ENCODE data around the gene ITPRID1.

Gene ITPRID1

DNA sequence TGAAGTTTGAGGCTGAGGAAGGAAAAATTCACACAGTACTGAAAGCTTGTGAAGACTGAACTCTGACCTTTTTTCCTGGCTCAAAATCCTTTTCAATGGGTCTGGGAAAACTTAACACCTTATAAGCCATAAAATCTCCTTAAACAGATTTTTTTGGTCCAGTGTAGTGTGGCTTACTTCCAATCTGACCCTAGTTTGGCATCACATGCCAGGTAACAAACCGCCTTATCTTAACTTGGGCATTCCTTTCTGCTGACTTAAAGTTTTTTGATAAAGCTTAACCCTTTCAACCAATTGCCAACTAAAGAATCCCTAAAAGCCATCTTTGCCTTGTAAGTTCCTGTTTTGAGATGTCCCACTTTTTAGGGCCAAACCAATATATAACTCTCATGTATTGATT lies 13.2 kb upstream of the ITPRID1 start:
- Histone ChIP-seq H3K9ac (ENCODE audit: low read depth, low read length, poor library complexity, severe bottlenecking) (no peak overlapping the region), H3F3A (ENCODE audit: low read depth) (no peaks in the 10 kb centered on the region), H4K20me1 (ENCODE audit: insufficient read depth, low read length, poor library complexity, severe bottlenecking) (no peaks in the 10 kb centered on the region), H3K4me1 (ENCODE audit: insufficient read depth, low read length, poor library complexity, severe bottlenecking) (no peaks in the 10 kb centered on the region), H3K9me3 (ENCODE audit: insufficient read depth, low read depth, low read length) (no peaks in the 10 kb centered on the region), H3K9me2 (replicated peaks; ENCODE audit: low read depth, low read length) (no peaks in the 10 kb centered on the region), H3K36me3 (ENCODE audit: insufficient read depth, low read length) (no peaks in the 10 kb centered on the region), H3K4me2 (ENCODE audit: low read depth, low read length, poor library complexity, severe bottlenecking) (no peak overlapping the region), H3K4me3 (ENCODE audit: low read length, poor library complexity, severe bottlenecking) (no peak overlapping the region), H3K27me3 (ENCODE audit: insufficient read depth, low read length, poor library complexity, severe bottlenecking) (no peaks in the 10 kb centered on the region), H2AFZ (ENCODE audit: low read length) (no peak overlapping the region), H3K79me2 (ENCODE audit: insufficient read depth, low read length) (no peaks in the 10 kb centered on the region)
- TF ChIP-seq EZH2phosphoT487 (IDR thresholded peaks at IDR 0.05; ENCODE audit: borderline replicate concordance) = no peak
- TF ChIP-seq, protein P1, sequence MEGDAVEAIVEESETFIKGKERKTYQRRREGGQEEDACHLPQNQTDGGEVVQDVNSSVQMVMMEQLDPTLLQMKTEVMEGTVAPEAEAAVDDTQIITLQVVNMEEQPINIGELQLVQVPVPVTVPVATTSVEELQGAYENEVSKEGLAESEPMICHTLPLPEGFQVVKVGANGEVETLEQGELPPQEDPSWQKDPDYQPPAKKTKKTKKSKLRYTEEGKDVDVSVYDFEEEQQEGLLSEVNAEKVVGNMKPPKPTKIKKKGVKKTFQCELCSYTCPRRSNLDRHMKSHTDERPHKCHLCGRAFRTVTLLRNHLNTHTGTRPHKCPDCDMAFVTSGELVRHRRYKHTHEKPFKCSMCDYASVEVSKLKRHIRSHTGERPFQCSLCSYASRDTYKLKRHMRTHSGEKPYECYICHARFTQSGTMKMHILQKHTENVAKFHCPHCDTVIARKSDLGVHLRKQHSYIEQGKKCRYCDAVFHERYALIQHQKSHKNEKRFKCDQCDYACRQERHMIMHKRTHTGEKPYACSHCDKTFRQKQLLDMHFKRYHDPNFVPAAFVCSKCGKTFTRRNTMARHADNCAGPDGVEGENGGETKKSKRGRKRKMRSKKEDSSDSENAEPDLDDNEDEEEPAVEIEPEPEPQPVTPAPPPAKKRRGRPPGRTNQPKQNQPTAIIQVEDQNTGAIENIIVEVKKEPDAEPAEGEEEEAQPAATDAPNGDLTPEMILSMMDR (conservative IDR thresholded peaks at IDR 0.05; ENCODE audit: low read length) = no peak

DNA sequence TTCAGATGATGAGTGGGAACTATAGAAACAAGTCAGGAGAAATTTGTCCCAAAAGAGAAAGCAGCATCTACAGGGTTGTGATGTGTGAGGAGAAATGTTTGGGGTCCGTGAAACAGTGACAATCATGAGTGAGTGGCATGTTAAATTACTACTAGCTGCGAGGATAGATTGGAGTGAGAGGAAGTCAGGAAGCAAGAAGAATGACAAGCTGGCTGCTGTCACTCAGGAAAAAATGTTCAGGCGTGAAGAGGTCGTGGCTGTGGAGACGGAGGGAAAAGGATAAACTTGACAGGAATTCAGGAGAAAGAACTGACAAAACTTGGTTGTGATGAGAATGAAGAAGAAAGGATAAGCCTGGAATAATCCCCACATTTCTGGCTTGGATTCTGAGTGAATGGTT lies 5.1 kb upstream of the ITPRID1 start:
- H3K4me2 ChIP-seq (ENCODE audit: low read depth, low read length, poor library complexity, severe bottlenecking) = no peak overlapping the region
- H4K20me1 ChIP-seq (ENCODE audit: insufficient read depth, low read length, poor library complexity, severe bottlenecking) = no peaks in the 10 kb centered on the region
- H3K4me1 ChIP-seq (ENCODE audit: insufficient read depth, low read length, poor library complexity, severe bottlenecking) = no peaks in the 10 kb centered on the region
- H2AFZ ChIP-seq (ENCODE audit: low read length) = no peak overlapping the region
- H3K79me2 ChIP-seq (ENCODE audit: insufficient read depth, low read length) = no peaks in the 10 kb centered on the region
- TF ChIP-seq, protein P1 (conservative IDR thresholded peaks at IDR 0.05; ENCODE audit: low read length) = no peak
- no peak for TF ChIP-seq EZH2phosphoT487 (IDR thresholded peaks at IDR 0.05; ENCODE audit: borderline replicate concordance)
- H3K9ac ChIP-seq (ENCODE audit: low read depth, low read length, poor library complexity, severe bottlenecking) = no peak overlapping the region
- no peaks in the 10 kb centered on the region for H3F3A ChIP-seq (ENCODE audit: low read depth)
- H3K27me3 ChIP-seq (ENCODE audit: insufficient read depth, low read length, poor library complexity, severe bottlenecking) = no peaks in the 10 kb centered on the region
- H3K36me3 ChIP-seq (ENCODE audit: insufficient read depth, low read length) = no peaks in the 10 kb centered on the region
- H3K9me2 ChIP-seq (replicated peaks; ENCODE audit: low read depth, low read length) = no peaks in the 10 kb centered on the region
- H3K9me3 ChIP-seq (ENCODE audit: insufficient read depth, low read depth, low read length) = no peaks in the 10 kb centered on the region
- H3K4me3 ChIP-seq (ENCODE audit: low read length, poor library complexity, severe bottlenecking) = no peak overlapping the region

DNA sequence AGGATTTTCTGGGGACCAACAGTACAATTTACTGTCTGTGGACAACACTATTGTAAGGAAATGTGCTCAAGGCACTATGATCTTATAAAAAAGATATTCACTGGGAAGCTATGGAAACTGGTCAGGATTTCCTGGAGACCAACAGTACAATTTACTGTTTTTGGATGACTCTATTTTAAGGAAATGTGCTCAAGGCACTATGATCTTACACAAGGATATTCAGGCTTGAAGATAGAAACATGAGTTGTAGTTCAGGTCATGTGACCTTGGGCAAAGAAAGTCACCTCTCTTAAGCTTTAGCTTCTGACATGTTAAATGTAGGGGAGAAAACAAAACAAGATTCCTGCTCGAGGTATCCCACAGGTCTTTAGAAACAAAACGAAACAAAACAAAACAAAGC lies 1.7 kb upstream of the ITPRID1 start:
- H3K9ac ChIP-seq (ENCODE audit: low read depth, low read length, poor library complexity, severe bottlenecking) = no peak overlapping the region
- no peaks in the 10 kb centered on the region for H3K27me3 ChIP-seq (ENCODE audit: insufficient read depth, low read length, poor library complexity, severe bottlenecking)
- H3K4me3 ChIP-seq (ENCODE audit: low read length, poor library complexity, severe bottlenecking) = no peak overlapping the region
- no peak overlapping the region for H2AFZ ChIP-seq (ENCODE audit: low read length)
- H3K4me2 ChIP-seq (ENCODE audit: low read depth, low read length, poor library complexity, severe bottlenecking) = no peak overlapping the region
- H3K4me1 ChIP-seq (ENCODE audit: insufficient read depth, low read length, poor library complexity, severe bottlenecking) = no peaks in the 10 kb centered on the region
- no peaks in the 10 kb centered on the region for H3K79me2 ChIP-seq (ENCODE audit: insufficient read depth, low read length)
- H3K9me2 ChIP-seq (replicated peaks; ENCODE audit: low read depth, low read length) = no peaks in the 10 kb centered on the region
- TF ChIP-seq EZH2phosphoT487 (IDR thresholded peaks at IDR 0.05; ENCODE audit: borderline replicate concordance) = no peak
- no peaks in the 10 kb centered on the region for H4K20me1 ChIP-seq (ENCODE audit: insufficient read depth, low read length, poor library complexity, severe bottlenecking)
- H3K36me3 ChIP-seq (ENCODE audit: insufficient read depth, low read length) = no peaks in the 10 kb centered on the region
- H3K9me3 ChIP-seq (ENCODE audit: insufficient read depth, low read depth, low read length) = no peaks in the 10 kb centered on the region
- H3F3A ChIP-seq (ENCODE audit: low read depth) = no peaks in the 10 kb centered on the region

DNA sequence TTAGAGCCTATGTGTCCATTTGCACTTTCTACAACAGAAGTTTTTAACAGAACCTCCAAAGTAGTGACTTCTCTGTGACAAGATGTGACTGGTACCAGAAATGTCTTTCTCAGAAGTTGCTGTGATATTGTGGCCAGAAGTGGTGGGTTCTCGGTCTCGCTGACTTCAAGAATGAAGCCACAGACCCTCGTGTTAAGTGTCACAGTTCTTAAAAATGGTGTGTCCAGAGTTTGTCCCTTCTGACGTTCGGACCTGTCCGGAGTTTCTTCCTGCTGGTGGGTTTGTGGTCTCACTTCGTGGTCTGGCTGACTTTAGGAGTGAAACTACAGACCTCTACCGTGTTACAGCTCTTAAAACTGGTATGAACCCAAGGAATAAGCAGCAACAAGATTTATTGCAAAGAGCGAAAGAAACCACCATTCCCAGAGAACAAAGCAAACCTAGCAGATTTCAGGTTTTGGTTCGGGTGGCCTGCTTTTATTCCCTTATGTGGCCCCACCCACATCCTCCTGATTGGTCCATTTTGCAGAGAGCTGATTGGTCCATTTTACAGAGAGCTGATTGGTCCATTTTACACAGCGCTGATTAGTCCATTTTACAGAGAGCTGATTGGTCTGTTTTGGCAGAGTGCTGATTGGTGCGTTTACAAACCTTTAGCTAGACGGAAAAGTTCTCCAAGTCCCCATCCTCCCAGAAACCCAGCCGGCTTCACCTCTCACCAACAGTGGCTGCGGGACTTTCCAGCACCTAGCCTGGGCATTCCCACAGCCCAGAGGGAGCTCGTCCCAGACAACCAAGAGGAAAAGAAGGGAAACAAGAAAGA lies 3.0 kb downstream of the ITPRID1 start:
- H2AFZ ChIP-seq (ENCODE audit: low read length) = no peak overlapping the region
- H3F3A ChIP-seq (ENCODE audit: low read depth) = no peaks in the 10 kb centered on the region
- H3K9me2 ChIP-seq (replicated peaks; ENCODE audit: low read depth, low read length) = no peaks in the 10 kb centered on the region
- no peaks in the 10 kb centered on the region for H3K36me3 ChIP-seq (ENCODE audit: insufficient read depth, low read length)
- no peak overlapping the region for H3K9ac ChIP-seq (ENCODE audit: low read depth, low read length, poor library complexity, severe bottlenecking)
- H3K4me1 ChIP-seq (ENCODE audit: insufficient read depth, low read length, poor library complexity, severe bottlenecking) = no peaks in the 10 kb centered on the region
- H3K27me3 ChIP-seq (ENCODE audit: insufficient read depth, low read length, poor library complexity, severe bottlenecking) = no peaks in the 10 kb centered on the region
- H3K4me3 ChIP-seq (ENCODE audit: low read length, poor library complexity, severe bottlenecking) = no peak overlapping the region
- H4K20me1 ChIP-seq (ENCODE audit: insufficient read depth, low read length, poor library complexity, severe bottlenecking) = no peaks in the 10 kb centered on the region
- H3K79me2 ChIP-seq (ENCODE audit: insufficient read depth, low read length) = no peaks in the 10 kb centered on the region
- TF ChIP-seq, protein P1 (conservative IDR thresholded peaks at IDR 0.05; ENCODE audit: low read length) = no peak
- no peaks in the 10 kb centered on the region for H3K9me3 ChIP-seq (ENCODE audit: insufficient read depth, low read depth, low read length)
- no peak overlapping the region for H3K4me2 ChIP-seq (ENCODE audit: low read depth, low read length, poor library complexity, severe bottlenecking)
